GM12878 (cell line): ENCODE data around the gene HMGXB3. TPM values are rescaled to one million over a fixed set of nuclear protein-coding genes. Genes with fewer than 3 reads are reported as not detected.

Source experiments
- ATAC-seq: fragments of 200-7000 bp; cut with Tn5 transposase; 3 replicates; pipeline ENCODE4 v1.9.1; 2020; ENCODE audit warnings: mild to moderate bottlenecking, moderate library complexity
- BruUV-seq: library from RNA; stranded (reverse); fragments of 400-500 nt; replicated peaks from 2 replicates; lab custom pipeline; 2021; lab: Mats Ljungman, UMichigan
- CTCF ChIA-PET: fragments of 300-600 bp; sonication (Branson Sonifier 250); formaldehyde crosslinking; extraction: SDS; loops from one replicate; lab custom pipeline; 2021; ENCODE audit warnings: inconsistent platforms; lab: Yijun Ruan, JAX
- POLR2A ChIA-PET: fragments of 350-600 bp; formaldehyde crosslinking; extraction: SDS; loops from one replicate; lab custom pipeline; 2021; ENCODE audit warnings: inconsistent platforms; lab: Charles Lee
- RAD21 ChIA-PET: fragments of 300-600 bp; sonication (Branson Sonifier 250); formaldehyde crosslinking; loops from one replicate; lab custom pipeline; 2023; ENCODE audit warnings: antibody characterized with exemption; ENCODE audit not compliant: unreplicated experiment; lab: Charles Lee
- SMC1A ChIA-PET: fragments of 300-600 bp; sonication (Branson Sonifier 250); formaldehyde crosslinking; loops from one replicate; lab custom pipeline; 2023; ENCODE audit not compliant: unreplicated experiment, uncharacterized antibody; lab: Charles Lee
- DNase-seq: peaks from one replicate; pipeline ENCODE4 v3.0.0-alpha.2; 2011; ENCODE audit warnings: low read depth, low spot score
- FAIRE-seq: peaks from 3 replicates; lab custom pipeline; 2011; peaks lifted over from hg19 to GRCh38; lab: Jason Lieb, UNC
- H2AFZ ChIP-seq: 2 replicates; pipeline ENCODE4 v1.6.0; 2011; ENCODE audit warnings: low read depth, low read length, control low read depth; ENCODE audit not compliant: control insufficient read depth
- H3K27ac ChIP-seq: 2 replicates; pipeline ENCODE4 v1.5.1; 2011; ENCODE audit warnings: control low read depth; ENCODE audit not compliant: control insufficient read depth, insufficient read depth
- H3K27me3 ChIP-seq, 2 experiments: replicated peaks in 1 of 2; 2 replicates each; pipeline versions ENCODE4 v1.6.0 to v1.6.1; 2011; ENCODE audit warnings: low read length in 1 of 2; ENCODE audit not compliant: control insufficient read depth in 2 of 2, insufficient read depth in 2 of 2
- H3K36me3 ChIP-seq, 2 experiments: 2 replicates each; pipeline ENCODE4 v1.5.1; 2011; ENCODE audit warnings: low read length in 1 of 2; ENCODE audit not compliant: control insufficient read depth in 2 of 2, insufficient read depth in 2 of 2
- H3K4me1 ChIP-seq: 2 replicates; pipeline ENCODE4 v1.6.1; 2011; ENCODE audit warnings: mild to moderate bottlenecking, low read length, moderate library complexity, mixed read lengths; ENCODE audit not compliant: control insufficient read depth, insufficient read depth
- H3K4me2 ChIP-seq: 2 replicates; pipeline ENCODE4 v1.6.0; 2011; ENCODE audit warnings: control low read depth; ENCODE audit not compliant: control insufficient read depth, insufficient read depth
- H3K4me3 ChIP-seq: fragments of 200-600 bp; sonication (generic); 2 replicates; pipeline ENCODE4 v1.5.1; 2016
- H3K79me2 ChIP-seq: 2 replicates; pipeline ENCODE4 v1.6.0; 2011; ENCODE audit warnings: low read length; ENCODE audit not compliant: control insufficient read depth, insufficient read depth
- H3K9ac ChIP-seq: 2 replicates; pipeline ENCODE4 v1.8.0; 2011; ENCODE audit warnings: low read length, control low read depth, mixed read lengths; ENCODE audit not compliant: control insufficient read depth, insufficient read depth
- H3K9me3 ChIP-seq: replicated peaks from 3 replicates; pipeline ENCODE4 v1.5.1; 2011; ENCODE audit warnings: mild to moderate bottlenecking, low read length; ENCODE audit not compliant: control insufficient read depth, insufficient read depth
- H4K20me1 ChIP-seq: 2 replicates; pipeline ENCODE4 v1.6.0; 2011; ENCODE audit not compliant: control insufficient read depth, insufficient read depth
- EED ChIP-seq: sonication (generic); IDR thresholded peaks from 2 replicates; pipeline ENCODE4 v1.6.1; 2016; ENCODE audit warnings: antibody characterized with exemption, low read depth
- GATAD2B ChIP-seq: fragments of 450-650 bp; conservative IDR thresholded peaks from 2 replicates; pipeline ENCODE4 v1.6.1; 2017; ENCODE audit warnings: low read depth, mild to moderate bottlenecking, moderate library complexity
- MTA2 ChIP-seq: fragments of 450-650 bp; IDR thresholded peaks from 2 replicates; pipeline ENCODE4 v1.6.1; 2016; ENCODE audit warnings: low read depth, mild to moderate bottlenecking, moderate library complexity
- MTA3 ChIP-seq: IDR thresholded peaks from 2 replicates; pipeline ENCODE4 v1.6.1; 2012; ENCODE audit warnings: low read length, inconsistent platforms, borderline replicate concordance
- SP1 ChIP-seq: IDR thresholded peaks from one replicate; pipeline ENCODE4 v1.6.1; 2011; ENCODE audit warnings: low read depth, low read length
- SUZ12 ChIP-seq: fragments of 200-600 bp; sonication (generic); IDR thresholded peaks from one replicate; pipeline ENCODE4 v1.6.1; 2018; ENCODE audit warnings: antibody characterized with exemption, mild to moderate bottlenecking; ENCODE audit not compliant: unreplicated experiment
- TAF1 ChIP-seq: IDR thresholded peaks from 2 replicates; pipeline ENCODE4 v1.6.1; 2011; ENCODE audit warnings: mild to moderate bottlenecking, low read depth, low read length, borderline replicate concordance
- TCF7 ChIP-seq: IDR thresholded peaks from 2 replicates; pipeline ENCODE4 v1.6.1; 2014; ENCODE audit warnings: antibody characterized with exemption, borderline replicate concordance
- YY1 ChIP-seq: IDR thresholded peaks from 2 replicates; pipeline ENCODE4 v1.6.1; 2011; ENCODE audit warnings: low read depth, mild to moderate bottlenecking, low read length
- WGBS: methylation state at CpG from one replicate; pipeline ENCODE4 v1.1.6; 2016; ENCODE audit warnings: low lambda C conversion rate; ENCODE audit not compliant: insufficient replicate concordance, insufficient coverage; ENCODE audit errors: missing lambda C conversion rate; 5-methylcytosine and 5-hydroxymethylcytosine counted together
- in situ Hi-C: fragments of 300-500 bp; cut with MboI; formaldehyde crosslinking; loops from 9 replicates; pipeline ENCODE4 v1.14.3; 2018; ENCODE audit warnings: mixed read lengths
- intact Hi-C: fragments of 100-400 bp; cut with micrococcal nuclease; formaldehyde crosslinking; loops from one replicate; pipeline ENCODE4 v1.14.2; 2022; ENCODE audit not compliant: unreplicated experiment
- polyA plus RNA-seq, 11 experiments: library from polyadenylated mRNA; depleted of rRNA in 4 of 11; unstranded in 6 of 11; stranded (reverse) in 5 of 11; fragments of >200 nt; fragmentation: Nextera tagmentation in 4 of 11; fragmentation: Illumina TruSeq in 1 of 11; extraction: Ambion mirVana in 4 of 11; extraction: Trizol in 1 of 11; gene quantifications; 1 replicate in 1 of 11; 2 replicates in 10 of 11; pipeline versions ENCODE4 v1.2.1 to v1.2.3, GENCODE V29; 2011 to 2016; ENCODE audit warnings: inconsistent platforms in 2 of 11, missing spikeins in 2 of 11, low read depth in 1 of 11
- total RNA-seq, 4 experiments: library from RNA; depleted of rRNA in 3 of 4; stranded (reverse); fragments of >200 nt in 3 of 4; fragmentation: Illumina TruSeq in 1 of 4; extraction: Trizol in 1 of 4; gene quantifications; 2 replicates each; pipeline versions ENCODE4 v1.2.1 to v1.2.3, GENCODE V29; 2013 to 2021
- TF ChIP-seq, protein P1 (sequence below): fragments of 450-650 bp; IDR thresholded peaks from 2 replicates; pipeline ENCODE4 v1.6.1; 2018; ENCODE audit warnings: borderline replicate concordance, mild to moderate bottlenecking; ENCODE audit not compliant: partially characterized antibody
- TF ChIP-seq, protein P2 (sequence below): fragments of 450-650 bp; formaldehyde crosslinking; IDR thresholded peaks from 2 replicates; pipeline ENCODE4 v1.4.0; 2020; ENCODE audit warnings: mild to moderate bottlenecking, moderate library complexity
- TF ChIP-seq, protein P3 (sequence below): IDR thresholded peaks from 2 replicates; pipeline ENCODE4 v1.6.1; 2011; ENCODE audit warnings: low read depth, mild to moderate bottlenecking, low read length, moderate library complexity, borderline replicate concordance; ENCODE audit errors: extremely low read depth
- TF ChIP-seq, protein P4 (sequence below): fragments of 450-650 bp; IDR thresholded peaks from 2 replicates; pipeline ENCODE4 v1.6.1; 2016; ENCODE audit warnings: mild to moderate bottlenecking

HMGXB3 gene
- total and polyA plus RNA-seq, 10 of the 15 experiments (the other 5 are each of a cell fraction or from before 2014, with no cell fraction given): 1.00 to 42.2 (median 28.1) TPM

DNA sequence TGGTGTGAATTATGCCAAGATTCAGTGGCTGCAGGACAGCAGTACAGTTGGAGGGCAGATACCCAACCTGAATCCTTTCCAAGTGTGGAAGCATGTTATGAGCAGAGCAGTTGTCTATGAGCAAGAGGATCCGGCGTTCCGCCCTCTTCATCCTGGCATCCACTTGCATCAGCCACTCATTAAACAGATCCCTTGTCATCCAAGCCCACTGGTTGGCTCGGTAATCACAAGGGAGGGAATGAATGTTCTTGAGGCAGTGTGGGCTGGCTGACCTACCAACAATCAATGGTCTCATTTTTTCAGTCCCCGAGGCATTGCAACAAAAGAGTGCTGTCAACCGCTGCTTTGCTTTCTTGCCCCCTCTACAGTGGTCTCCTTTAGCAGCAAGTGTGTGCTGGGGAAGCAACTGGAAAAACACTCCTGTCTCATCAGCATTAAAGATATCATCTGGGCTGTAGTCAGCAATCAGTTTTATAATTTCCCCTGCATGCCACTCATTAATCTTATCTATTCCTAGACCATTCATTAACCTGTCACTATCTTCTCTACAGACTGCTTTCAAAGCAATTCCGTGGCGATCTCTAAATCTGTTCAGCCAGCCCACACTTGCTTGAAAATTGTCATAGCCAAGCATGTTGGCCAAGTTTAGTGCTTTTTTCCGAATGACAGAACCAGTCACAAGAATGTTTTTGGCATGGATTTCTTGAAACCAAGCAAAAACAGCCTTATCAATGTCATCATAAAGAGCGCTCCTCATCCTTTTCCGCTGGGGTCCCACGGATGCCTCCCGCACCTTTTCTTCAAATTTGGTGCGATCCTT lies 4.9 kb upstream of the HMGXB3 start (continued):
- TF ChIP-seq, protein P1, sequence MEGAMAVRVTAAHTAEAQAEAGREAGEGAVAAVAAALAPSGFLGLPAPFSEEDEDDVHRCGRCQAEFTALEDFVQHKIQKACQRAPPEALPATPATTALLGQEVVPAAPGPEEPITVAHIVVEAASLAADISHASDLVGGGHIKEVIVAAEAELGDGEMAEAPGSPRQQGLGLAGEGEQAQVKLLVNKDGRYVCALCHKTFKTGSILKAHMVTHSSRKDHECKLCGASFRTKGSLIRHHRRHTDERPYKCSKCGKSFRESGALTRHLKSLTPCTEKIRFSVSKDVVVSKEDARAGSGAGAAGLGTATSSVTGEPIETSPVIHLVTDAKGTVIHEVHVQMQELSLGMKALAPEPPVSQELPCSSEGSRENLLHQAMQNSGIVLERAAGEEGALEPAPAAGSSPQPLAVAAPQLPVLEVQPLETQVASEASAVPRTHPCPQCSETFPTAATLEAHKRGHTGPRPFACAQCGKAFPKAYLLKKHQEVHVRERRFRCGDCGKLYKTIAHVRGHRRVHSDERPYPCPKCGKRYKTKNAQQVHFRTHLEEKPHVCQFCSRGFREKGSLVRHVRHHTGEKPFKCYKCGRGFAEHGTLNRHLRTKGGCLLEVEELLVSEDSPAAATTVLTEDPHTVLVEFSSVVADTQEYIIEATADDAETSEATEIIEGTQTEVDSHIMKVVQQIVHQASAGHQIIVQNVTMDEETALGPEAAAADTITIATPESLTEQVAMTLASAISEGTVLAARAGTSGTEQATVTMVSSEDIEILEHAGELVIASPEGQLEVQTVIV: no peak
- TF ChIP-seq MTA3 (no peak), SP1 (no peak), SUZ12 (no peak)
- TF ChIP-seq, all 136 proteins: peak for 0

GRCh38 chr5:149996205-149996890 lies 4.2 kb upstream of the HMGXB3 start:
- 96% methylated on average over 6 of the region's 6 CpGs for WGBS
- DNase-seq (no peak), FAIRE-seq (no peak), ATAC-seq (no peak)
- CTCF ChIA-PET: interaction anchor here (0.9 to 1.6 kb wide), 4 partner anchors 37 to 360 kb away, joined by 3 to 8 read pairs (median 6); no protein-coding TSS in a partner anchor
- H2AFZ ChIP-seq: no peak overlapping the region
- no peaks in the 10 kb centered on the region for H4K20me1 ChIP-seq
- H3K27ac ChIP-seq: no peak overlapping the region
- no TSS peak for BruUV-seq
- POLR2A ChIA-PET: no interaction called here
- in situ Hi-C loops: no loop called here
- intact Hi-C loops: no loop called here
- RAD21 ChIA-PET: interaction anchor here (0.5 to 1.1 kb wide), 2 partner anchors 35 to 449 kb away, joined by 3 read pairs; no protein-coding TSS in a partner anchor
- no peaks in the 10 kb centered on the region for H3K9me3 ChIP-seq
- no peak overlapping the region for H3K4me2 ChIP-seq
- no peaks in the 10 kb centered on the region for H3K4me1 ChIP-seq
- no peaks in the 10 kb centered on the region for H3K36me3 ChIP-seq
- no peak overlapping the region for H3K4me3 ChIP-seq
- H3K27me3 ChIP-seq: no peaks in the 10 kb centered on the region
- H3K9ac ChIP-seq: no peak overlapping the region
- SMC1A ChIA-PET: interaction anchor here (0.7 to 1.5 kb wide), 3 partner anchors 115 to 356 kb away, joined by 3 to 5 read pairs (median 4); no protein-coding TSS in a partner anchor
- H3K79me2 ChIP-seq: peaks cover 13% of the 10 kb centered on the region
- TF ChIP-seq YY1 (no peak), GATAD2B (no peak), EED (no peak), MTA2 (no peak), TAF1 (no peak), TCF7 (no peak)
- TF ChIP-seq, protein P2, sequence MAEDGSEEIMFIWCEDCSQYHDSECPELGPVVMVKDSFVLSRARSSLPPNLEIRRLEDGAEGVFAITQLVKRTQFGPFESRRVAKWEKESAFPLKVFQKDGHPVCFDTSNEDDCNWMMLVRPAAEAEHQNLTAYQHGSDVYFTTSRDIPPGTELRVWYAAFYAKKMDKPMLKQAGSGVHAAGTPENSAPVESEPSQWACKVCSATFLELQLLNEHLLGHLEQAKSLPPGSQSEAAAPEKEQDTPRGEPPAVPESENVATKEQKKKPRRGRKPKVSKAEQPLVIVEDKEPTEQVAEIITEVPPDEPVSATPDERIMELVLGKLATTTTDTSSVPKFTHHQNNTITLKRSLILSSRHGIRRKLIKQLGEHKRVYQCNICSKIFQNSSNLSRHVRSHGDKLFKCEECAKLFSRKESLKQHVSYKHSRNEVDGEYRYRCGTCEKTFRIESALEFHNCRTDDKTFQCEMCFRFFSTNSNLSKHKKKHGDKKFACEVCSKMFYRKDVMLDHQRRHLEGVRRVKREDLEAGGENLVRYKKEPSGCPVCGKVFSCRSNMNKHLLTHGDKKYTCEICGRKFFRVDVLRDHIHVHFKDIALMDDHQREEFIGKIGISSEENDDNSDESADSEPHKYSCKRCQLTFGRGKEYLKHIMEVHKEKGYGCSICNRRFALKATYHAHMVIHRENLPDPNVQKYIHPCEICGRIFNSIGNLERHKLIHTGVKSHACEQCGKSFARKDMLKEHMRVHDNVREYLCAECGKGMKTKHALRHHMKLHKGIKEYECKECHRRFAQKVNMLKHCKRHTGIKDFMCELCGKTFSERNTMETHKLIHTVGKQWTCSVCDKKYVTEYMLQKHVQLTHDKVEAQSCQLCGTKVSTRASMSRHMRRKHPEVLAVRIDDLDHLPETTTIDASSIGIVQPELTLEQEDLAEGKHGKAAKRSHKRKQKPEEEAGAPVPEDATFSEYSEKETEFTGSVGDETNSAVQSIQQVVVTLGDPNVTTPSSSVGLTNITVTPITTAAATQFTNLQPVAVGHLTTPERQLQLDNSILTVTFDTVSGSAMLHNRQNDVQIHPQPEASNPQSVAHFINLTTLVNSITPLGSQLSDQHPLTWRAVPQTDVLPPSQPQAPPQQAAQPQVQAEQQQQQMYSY (CRISPR knock-in tag): no peak
- TF ChIP-seq, protein P3, sequence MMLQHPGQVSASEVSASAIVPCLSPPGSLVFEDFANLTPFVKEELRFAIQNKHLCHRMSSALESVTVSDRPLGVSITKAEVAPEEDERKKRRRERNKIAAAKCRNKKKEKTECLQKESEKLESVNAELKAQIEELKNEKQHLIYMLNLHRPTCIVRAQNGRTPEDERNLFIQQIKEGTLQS: no peak
- TF ChIP-seq, protein P4, sequence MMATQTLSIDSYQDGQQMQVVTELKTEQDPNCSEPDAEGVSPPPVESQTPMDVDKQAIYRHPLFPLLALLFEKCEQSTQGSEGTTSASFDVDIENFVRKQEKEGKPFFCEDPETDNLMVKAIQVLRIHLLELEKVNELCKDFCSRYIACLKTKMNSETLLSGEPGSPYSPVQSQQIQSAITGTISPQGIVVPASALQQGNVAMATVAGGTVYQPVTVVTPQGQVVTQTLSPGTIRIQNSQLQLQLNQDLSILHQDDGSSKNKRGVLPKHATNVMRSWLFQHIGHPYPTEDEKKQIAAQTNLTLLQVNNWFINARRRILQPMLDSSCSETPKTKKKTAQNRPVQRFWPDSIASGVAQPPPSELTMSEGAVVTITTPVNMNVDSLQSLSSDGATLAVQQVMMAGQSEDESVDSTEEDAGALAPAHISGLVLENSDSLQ: no peak
